ENCODE data around the gene AFAP1L2.

AFAP1L2 gene

GRCh38 chr10:114391599-114391998 is 12.7 kb downstream of the AFAP1L2 start:
- DNase-seq (ENCODE audit: low read depth): no peak

GRCh38 chr10:114389426-114389825 is 14.9 kb downstream of the AFAP1L2 start:
- DNase-seq (ENCODE audit: low read depth): no peak

GRCh38 chr10:114388275-114388674 is 16.0 kb downstream of the AFAP1L2 start:
- no peak for DNase-seq (ENCODE audit: low read depth)

- DNase-seq (ENCODE audit: low read depth): no peak
Observed at GRCh38 chr10:114387784-114388183, 16.5 kb downstream of the AFAP1L2 start.

DNA sequence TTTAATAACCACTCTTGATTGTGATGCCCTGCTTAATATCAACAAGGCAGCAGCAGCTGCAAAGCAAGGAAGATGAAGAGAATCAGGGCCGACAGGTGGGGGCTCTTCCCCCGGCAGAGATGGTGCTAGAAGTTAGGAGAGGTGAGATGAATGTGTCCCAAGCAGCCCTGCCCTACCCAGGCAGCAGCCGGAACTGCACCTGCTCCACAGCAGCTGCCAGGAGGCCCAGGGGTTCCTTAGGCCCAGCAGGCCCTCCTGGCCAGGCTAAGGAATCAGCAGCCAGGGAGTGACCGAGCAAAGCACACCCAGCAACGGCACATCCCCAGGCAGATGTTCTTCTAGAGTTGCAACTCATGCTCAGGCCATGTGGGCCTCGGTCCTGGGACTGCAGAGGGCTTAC is 17.9 kb downstream of the AFAP1L2 start:
- DNase-seq (ENCODE audit: low read depth): no peak

GRCh38 chr10:114385557-114385956 is 18.7 kb downstream of the AFAP1L2 start:
- no peak for DNase-seq (ENCODE audit: low read depth)

GRCh38 chr10:114384601-114385000 is 19.7 kb downstream of the AFAP1L2 start:
- DNase-seq (ENCODE audit: low read depth): no peak

- DNase-seq (ENCODE audit: low read depth): no peak
Observed at GRCh38 chr10:114384181-114384580, 20.1 kb downstream of the AFAP1L2 start.

- DNase-seq (ENCODE audit: low read depth): no peak
Observed at GRCh38 chr10:114380797-114381196, 23.5 kb downstream of the AFAP1L2 start.

GRCh38 chr10:114380060-114380459 is 24.2 kb downstream of the AFAP1L2 start:
- DNase-seq (ENCODE audit: low read depth): no peak

GRCh38 chr10:114379631-114380041 is 24.7 kb downstream of the AFAP1L2 start:
- DNase-seq (ENCODE audit: low read depth): no peak

GRCh38 chr10:114376523-114376922 is 27.8 kb downstream of the AFAP1L2 start:
- DNase-seq (ENCODE audit: low read depth): no peak

- DNase-seq (ENCODE audit: low read depth): peak; percentile 48
Observed at GRCh38 chr10:114375047-114375446, 29.3 kb downstream of the AFAP1L2 start.

GRCh38 chr10:114374053-114374791 is 30.1 kb downstream of the AFAP1L2 start:
- DNase-seq (ENCODE audit: low read depth): no peak

DNA sequence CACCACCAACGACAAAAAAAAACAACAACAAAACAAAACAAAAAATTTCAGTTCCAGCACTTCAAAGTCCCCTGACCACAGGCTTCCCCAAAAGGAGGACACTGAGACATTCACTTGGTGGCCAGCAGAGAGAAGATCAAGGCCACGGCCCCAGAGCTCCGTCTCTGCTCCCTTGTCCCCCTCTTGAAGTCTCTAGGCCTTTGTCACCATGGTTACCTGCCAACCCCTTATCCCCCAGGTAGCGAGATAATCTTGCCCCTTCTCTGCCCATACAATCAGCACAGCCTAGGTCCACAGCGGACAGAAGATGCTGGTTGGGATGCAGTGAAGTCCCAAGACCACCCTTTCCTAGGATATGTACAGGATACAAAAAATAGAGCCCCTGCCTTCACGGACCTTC is 30.7 kb downstream of the AFAP1L2 start:
- DNase-seq (ENCODE audit: low read depth): no peak

DNA sequence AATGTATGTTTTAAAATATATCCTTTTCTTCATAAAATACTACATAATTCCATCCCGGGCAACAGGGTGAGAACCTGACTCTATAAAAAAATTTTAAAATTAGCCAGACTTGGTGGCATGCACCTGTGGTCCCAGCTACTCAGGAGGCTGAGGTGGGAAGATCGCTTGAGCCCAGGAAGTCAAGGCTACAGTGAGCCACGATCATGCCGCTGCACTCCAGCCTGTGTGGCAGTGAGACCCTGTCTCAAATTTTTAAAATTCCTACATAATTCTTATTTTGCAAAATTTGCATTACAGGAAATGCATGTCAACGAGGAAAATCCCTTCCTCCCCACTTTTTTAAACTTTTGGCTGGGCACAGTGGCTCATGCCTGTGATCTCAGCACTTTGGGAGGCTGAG is 31.3 kb downstream of the AFAP1L2 start:
- DNase-seq (ENCODE audit: low read depth): no peak

DNA sequence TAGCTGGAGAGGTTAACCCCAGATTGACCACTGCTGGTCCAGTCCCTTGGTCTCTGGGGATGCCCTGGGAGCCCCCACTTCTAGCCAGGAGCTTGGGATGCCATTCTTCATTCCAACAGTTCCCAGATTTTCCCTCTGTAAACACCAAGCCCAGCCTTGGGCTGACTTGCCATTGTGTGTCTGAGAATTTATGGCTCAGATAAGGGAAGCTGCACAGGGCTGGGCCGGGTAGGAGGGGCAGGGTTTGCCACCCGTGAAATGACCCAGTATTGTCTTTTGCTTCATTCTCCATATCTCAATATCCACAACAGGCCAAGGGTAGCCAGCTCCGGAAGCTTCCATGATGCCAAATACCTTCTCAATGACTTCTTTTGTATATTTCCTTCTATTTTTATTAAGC is 32.1 kb downstream of the AFAP1L2 start:
- DNase-seq (ENCODE audit: low read depth): no peak

- DNase-seq (ENCODE audit: low read depth): no peak
Observed at GRCh38 chr10:114370966-114371365, 33.3 kb downstream of the AFAP1L2 start.

- no peak for DNase-seq (ENCODE audit: low read depth)
Observed at GRCh38 chr10:114370199-114370598, 34.1 kb downstream of the AFAP1L2 start.

GRCh38 chr10:114368057-114368391 is 36.3 kb downstream of the AFAP1L2 start:
- no peak for DNase-seq (ENCODE audit: low read depth)

GRCh38 chr10:114367351-114368056 is 36.8 kb downstream of the AFAP1L2 start:
- DNase-seq (ENCODE audit: low read depth): no peak

GRCh38 chr10:114364726-114365125 is 39.6 kb downstream of the AFAP1L2 start:
- DNase-seq (ENCODE audit: low read depth): no peak

DNA sequence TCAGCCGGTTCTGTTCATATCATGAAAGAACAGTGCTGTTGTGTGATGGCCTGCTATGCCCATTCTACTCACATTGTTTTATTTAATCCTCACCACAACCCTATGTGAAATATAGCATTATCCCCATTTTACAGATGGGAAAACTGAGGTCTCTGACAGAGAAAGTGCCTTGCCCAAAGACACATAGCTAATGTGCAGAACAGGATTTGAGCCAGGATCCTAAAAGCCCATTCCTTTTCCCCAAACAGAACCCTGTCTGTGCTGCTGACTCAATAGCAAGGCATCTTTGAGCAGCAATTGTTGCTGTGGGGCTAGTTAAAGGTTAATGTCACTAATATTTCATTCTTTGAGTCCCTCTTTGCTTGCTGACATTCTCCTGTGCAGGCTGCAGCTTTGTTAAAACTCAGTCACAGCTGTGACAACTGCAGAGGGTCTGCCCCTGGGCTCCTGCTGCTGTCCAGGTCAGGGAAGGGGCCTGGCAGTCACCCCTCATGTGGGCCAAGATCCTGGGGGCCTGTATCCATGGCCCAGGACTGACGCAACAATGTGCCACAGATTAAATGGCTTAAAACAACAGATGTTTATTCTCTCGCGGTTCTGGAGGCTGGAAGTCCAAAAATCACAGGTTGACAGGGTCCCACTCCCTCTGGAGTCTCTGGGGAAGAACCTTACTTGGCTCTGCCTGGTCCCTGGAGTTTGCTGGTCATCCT is 40.4 kb downstream of the AFAP1L2 start:
- no peak for DNase-seq (ENCODE audit: low read depth)

Data from fibroblast of gingiva (primary cell).